A549 (cell line): Measurements from ENCODE around the gene WIF1. TPM values are rescaled to one million over a fixed set of nuclear protein-coding genes. Genes with fewer than 3 reads are reported as not detected.

ENCODE experiments used
- ATAC-seq, 2 experiments: fragments of 200-7000 bp in 1 of 2; fragments of >200 bp in 1 of 2; cut with Nextera tagmentation in 1 of 2; cut with Tn5 transposase in 1 of 2; 3 replicates each; pipeline versions ENCODE4 v1.8.0 to v1.9.1; 2018 to 2020; ENCODE audit warnings: mild to moderate bottlenecking in 1 of 2, moderate library complexity in 1 of 2
- CTCF ChIA-PET: fragments of 300-600 bp; sonication (Branson Sonifier 250); formaldehyde crosslinking; extraction: SDS; loops from one replicate; lab custom pipeline; 2021; ENCODE audit warnings: antibody characterized with exemption, inconsistent platforms; lab: Yijun Ruan, JAX
- POLR2A ChIA-PET: fragments of 350-600 bp; formaldehyde crosslinking; extraction: SDS; loops from one replicate; lab custom pipeline; 2021; ENCODE audit warnings: antibody characterized with exemption, inconsistent platforms; lab: Yijun Ruan, JAX
- DNase-seq, 2 experiments: peaks; one replicate each; pipeline versions ENCODE4 v3.0.0 to v3.0.0-alpha.2; 2011 to 2016; ENCODE audit warnings: low read depth in 1 of 2, low spot score in 1 of 2
- FAIRE-seq: peaks from 2 replicates; lab custom pipeline; 2011; peaks lifted over from hg19 to GRCh38; lab: Jason Lieb, UNC
- H3K27ac ChIP-seq, 2 experiments: fragments of >200 bp; sonication (Bioruptor Twin); formaldehyde crosslinking; 3 replicates each; pipeline ENCODE4 v1.5.1; 2016 to 2017
- H3K4me1 ChIP-seq: fragments of >200 bp; sonication (Bioruptor Twin); formaldehyde crosslinking; 3 replicates; pipeline ENCODE4 v1.6.1; 2016
- H3K4me2 ChIP-seq: fragments of >200 bp; sonication (Bioruptor Twin); formaldehyde crosslinking; 3 replicates; pipeline ENCODE4 v1.6.1; 2016
- H3K4me3 ChIP-seq: fragments of >200 bp; sonication (Bioruptor Twin); formaldehyde crosslinking; 3 replicates; pipeline ENCODE4 v1.5.1; 2016
- H3K9me3 ChIP-seq: fragments of >200 bp; sonication (Bioruptor Twin); formaldehyde crosslinking; 3 replicates; pipeline ENCODE4 v1.6.1; 2016
- BHLHE40 ChIP-seq: IDR thresholded peaks from 2 replicates; pipeline ENCODE4 v1.6.1; 2012; ENCODE audit warnings: low read depth, low read length, inconsistent platforms
- CBX2 ChIP-seq: fragments of 200-600 bp; sonication (generic); IDR thresholded peaks from 2 replicates; pipeline ENCODE4 v1.6.1; 2016; ENCODE audit warnings: low read depth, mild to moderate bottlenecking, borderline replicate concordance
- CBX8 ChIP-seq: fragments of 200-600 bp; sonication (generic); IDR thresholded peaks from 2 replicates; pipeline ENCODE4 v1.6.1; 2016
- EHF ChIP-seq: fragments of 250-450 bp; sonication (Bioruptor Pico); IDR thresholded peaks from 2 replicates; pipeline ENCODE4 v1.5.0; 2020; ENCODE audit warnings: mild to moderate bottlenecking
- ESRRA ChIP-seq: fragments of 150-350 bp; IDR thresholded peaks from 2 replicates; pipeline ENCODE4 v1.6.1; 2014; ENCODE audit warnings: mild to moderate bottlenecking, low read length, borderline replicate concordance
- FOSL2 ChIP-seq, 2 experiments: fragments of 450-650 bp in 1 of 2; fragments of >200 bp in 1 of 2; sonication (Bioruptor Twin) in 1 of 2; formaldehyde crosslinking; IDR thresholded peaks; 2 replicates each; pipeline versions ENCODE4 v1.5.0 to v1.6.1; 2016 to 2020; ENCODE audit warnings: mild to moderate bottlenecking in 1 of 2, moderate library complexity in 1 of 2
- FOXS1 ChIP-seq: fragments of 250-450 bp; sonication (Bioruptor Pico); IDR thresholded peaks from 2 replicates; pipeline ENCODE4 v1.5.0; 2020; ENCODE audit warnings: mild to moderate bottlenecking, moderate library complexity
- HDAC2 ChIP-seq: fragments of 200-600 bp; sonication (generic); IDR thresholded peaks from 2 replicates; pipeline ENCODE4 v1.6.1; 2016
- HOXA7 ChIP-seq: fragments of 250-450 bp; sonication (Bioruptor Pico); IDR thresholded peaks from 2 replicates; pipeline ENCODE4 v1.5.0; 2020; ENCODE audit warnings: mild to moderate bottlenecking, moderate library complexity
- JUN ChIP-seq, 2 experiments: fragments of >200 bp; sonication (Bioruptor Twin); formaldehyde crosslinking; IDR thresholded peaks; 2 replicates in 1 of 2; 3 replicates in 1 of 2; pipeline ENCODE4 v1.6.1; 2016 to 2017
- KDM5A ChIP-seq: fragments of 200-600 bp; sonication (generic); IDR thresholded peaks from 2 replicates; pipeline ENCODE4 v1.6.1; 2016; ENCODE audit warnings: antibody characterized with exemption, mild to moderate bottlenecking
- MAZ ChIP-seq: fragments of 150-350 bp; IDR thresholded peaks from 2 replicates; pipeline ENCODE4 v1.6.1; 2014; ENCODE audit warnings: antibody characterized with exemption, low read depth, low read length, borderline replicate concordance
- MYC ChIP-seq: IDR thresholded peaks from 2 replicates; pipeline ENCODE4 v1.6.1; 2012; ENCODE audit warnings: mild to moderate bottlenecking, inconsistent platforms, low read length, improper control_type of control experiment, borderline replicate concordance
- POLR2A ChIP-seq: IDR thresholded peaks from 2 replicates; pipeline ENCODE4 v1.6.1; 2012; ENCODE audit warnings: mild to moderate bottlenecking, low read length
- POLR2AphosphoS2 ChIP-seq: conservative IDR thresholded peaks from 2 replicates; pipeline ENCODE4 v1.6.1; 2012; ENCODE audit warnings: low read length, improper control_type of control experiment, inconsistent platforms
- RAD21 ChIP-seq, 2 experiments: fragments of >200 bp in 1 of 2; sonication (Bioruptor Twin) in 1 of 2; formaldehyde crosslinking in 1 of 2; IDR thresholded peaks in 1 of 2; conservative IDR thresholded peaks in 1 of 2; 2 replicates in 1 of 2; 3 replicates in 1 of 2; pipeline ENCODE4 v1.6.1; 2012 to 2018; ENCODE audit warnings: inconsistent platforms in 1 of 2
- RCOR1 ChIP-seq: fragments of 150-350 bp; IDR thresholded peaks from 2 replicates; pipeline ENCODE4 v1.6.1; 2014; ENCODE audit warnings: antibody characterized with exemption, low read length, low read depth
- SMC3 ChIP-seq: fragments of >200 bp; sonication (Bioruptor Twin); formaldehyde crosslinking; IDR thresholded peaks from 3 replicates; pipeline ENCODE4 v1.6.1; 2018; ENCODE audit warnings: inconsistent platforms
- ZNF302 ChIP-seq: fragments of 250-450 bp; sonication (Bioruptor Pico); IDR thresholded peaks from 2 replicates; pipeline ENCODE4 v1.9.0; 2021; ENCODE audit warnings: inconsistent platforms, mild to moderate bottlenecking, moderate library complexity
- WGBS: methylation state at CpG from one replicate; pipeline ENCODE4 v1.1.6; 2017; ENCODE audit errors: missing lambda C conversion rate; 5-methylcytosine and 5-hydroxymethylcytosine counted together
- polyA plus RNA-seq, 4 experiments: library from polyadenylated mRNA; depleted of rRNA in 3 of 4; stranded (reverse); fragments of >200 nt; fragmentation: RNase III in 1 of 4; extraction: RNeasy Plus Mini Kit Qiagen cat#74134 plus additional on column Dnase treatment in 1 of 4; gene quantifications; 2 replicates in 3 of 4; 3 replicates in 1 of 4; pipeline ENCODE4 v1.2.3, GENCODE V29; 2011 to 2017
- TF ChIP-seq, protein P1 (sequence below): fragments of >200 bp; sonication (Bioruptor Twin); formaldehyde crosslinking; IDR thresholded peaks from 3 replicates; pipeline ENCODE4 v1.5.1; 2016
- TF ChIP-seq, protein P2 (sequence below): IDR thresholded peaks from 2 replicates; pipeline ENCODE4 v1.6.1; 2012
- TF ChIP-seq, protein P3 (sequence below): fragments of >200 bp; sonication (Bioruptor Twin); formaldehyde crosslinking; IDR thresholded peaks from 3 replicates; pipeline ENCODE4 v1.6.1; 2016
- TF ChIP-seq, protein P4 (sequence below): fragments of >200 bp; sonication (Bioruptor Twin); formaldehyde crosslinking; IDR thresholded peaks from 2 replicates; pipeline ENCODE4 v1.6.1; 2016

WIF1 gene
- polyA plus RNA-seq, 2 of the 4 experiments (the other 2 are of a cell fraction), result not detected

GRCh38 chr12:65126482-65126881, 5.4 kb upstream of the WIF1 start:
- H3K27ac ChIP-seq, result no peak overlapping the region
- no peaks in the 10 kb centered on the region for H3K9me3 ChIP-seq
- no peak overlapping the region for H3K4me2 ChIP-seq
- TF ChIP-seq SMC3 (no peak), ESRRA (no peak), RCOR1 (no peak), KDM5A (no peak), MYC (no peak), EHF (CRISPR knock-in tag) (no peak), FOSL2 (IDR thresholded peaks at IDR 0.05) (no peak), FOSL2 (CRISPR knock-in tag; IDR thresholded peaks at IDR 0.05) (no peak), MAZ (no peak), BHLHE40 (no peak), HOXA7 (no peak), RAD21 (conservative IDR thresholded peaks at IDR 0.05 in 1 of 2, IDR thresholded peaks at IDR 0.05 in 1 of 2) (no peak), JUN (IDR thresholded peaks at IDR 0.05) (no peak), POLR2A (no peak), CBX8 (no peak), ZNF302 (no peak)
- TF ChIP-seq, protein P1, sequence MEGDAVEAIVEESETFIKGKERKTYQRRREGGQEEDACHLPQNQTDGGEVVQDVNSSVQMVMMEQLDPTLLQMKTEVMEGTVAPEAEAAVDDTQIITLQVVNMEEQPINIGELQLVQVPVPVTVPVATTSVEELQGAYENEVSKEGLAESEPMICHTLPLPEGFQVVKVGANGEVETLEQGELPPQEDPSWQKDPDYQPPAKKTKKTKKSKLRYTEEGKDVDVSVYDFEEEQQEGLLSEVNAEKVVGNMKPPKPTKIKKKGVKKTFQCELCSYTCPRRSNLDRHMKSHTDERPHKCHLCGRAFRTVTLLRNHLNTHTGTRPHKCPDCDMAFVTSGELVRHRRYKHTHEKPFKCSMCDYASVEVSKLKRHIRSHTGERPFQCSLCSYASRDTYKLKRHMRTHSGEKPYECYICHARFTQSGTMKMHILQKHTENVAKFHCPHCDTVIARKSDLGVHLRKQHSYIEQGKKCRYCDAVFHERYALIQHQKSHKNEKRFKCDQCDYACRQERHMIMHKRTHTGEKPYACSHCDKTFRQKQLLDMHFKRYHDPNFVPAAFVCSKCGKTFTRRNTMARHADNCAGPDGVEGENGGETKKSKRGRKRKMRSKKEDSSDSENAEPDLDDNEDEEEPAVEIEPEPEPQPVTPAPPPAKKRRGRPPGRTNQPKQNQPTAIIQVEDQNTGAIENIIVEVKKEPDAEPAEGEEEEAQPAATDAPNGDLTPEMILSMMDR, result no peak
- TF ChIP-seq, protein P2, sequence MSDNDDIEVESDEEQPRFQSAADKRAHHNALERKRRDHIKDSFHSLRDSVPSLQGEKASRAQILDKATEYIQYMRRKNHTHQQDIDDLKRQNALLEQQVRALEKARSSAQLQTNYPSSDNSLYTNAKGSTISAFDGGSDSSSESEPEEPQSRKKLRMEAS, result no peak
- TF ChIP-seq, protein P3, sequence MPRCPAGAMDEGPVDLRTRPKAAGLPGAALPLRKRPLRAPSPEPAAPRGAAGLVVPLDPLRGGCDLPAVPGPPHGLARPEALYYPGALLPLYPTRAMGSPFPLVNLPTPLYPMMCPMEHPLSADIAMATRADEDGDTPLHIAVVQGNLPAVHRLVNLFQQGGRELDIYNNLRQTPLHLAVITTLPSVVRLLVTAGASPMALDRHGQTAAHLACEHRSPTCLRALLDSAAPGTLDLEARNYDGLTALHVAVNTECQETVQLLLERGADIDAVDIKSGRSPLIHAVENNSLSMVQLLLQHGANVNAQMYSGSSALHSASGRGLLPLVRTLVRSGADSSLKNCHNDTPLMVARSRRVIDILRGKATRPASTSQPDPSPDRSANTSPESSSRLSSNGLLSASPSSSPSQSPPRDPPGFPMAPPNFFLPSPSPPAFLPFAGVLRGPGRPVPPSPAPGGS, result no peak
- TF ChIP-seq, protein P4, sequence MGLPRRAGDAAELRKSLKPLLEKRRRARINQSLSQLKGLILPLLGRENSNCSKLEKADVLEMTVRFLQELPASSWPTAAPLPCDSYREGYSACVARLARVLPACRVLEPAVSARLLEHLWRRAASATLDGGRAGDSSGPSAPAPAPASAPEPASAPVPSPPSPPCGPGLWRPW, result no peak
- TF ChIP-seq, all 56 proteins: peak for 0
- Histone ChIP-seq H3K4me3 (no peak overlapping the region), H3K4me1 (no peaks in the 10 kb centered on the region; the same call in 2 of the 3 replicates)
- no peak for FAIRE-seq
- ATAC-seq, result no peak
- no peak for DNase-seq
- POLR2A ChIA-PET, result no interaction called here
- 38% methylated on average over 5 of the region's 5 CpGs for WGBS
- CTCF ChIA-PET, result interaction anchor here (1.8 to 1.9 kb wide), 2 partner anchors 43 to 236 kb away, joined by 4 to 5 read pairs; no protein-coding TSS in a partner anchor

- Histone ChIP-seq H3K4me1 (no peaks in the 10 kb centered on the region; the same call in 2 of the 3 replicates), H3K4me3 (no peak overlapping the region), H3K27ac (no peak overlapping the region), H3K4me2 (no peak overlapping the region), H3K9me3 (no peaks in the 10 kb centered on the region)
- FAIRE-seq (no peak), ATAC-seq (no peak), DNase-seq (no peak)
- WGBS, result 21% methylated on average over 2 of the region's 2 CpGs
- ChIA-PET POLR2A (no interaction called here), CTCF (interaction anchor here (1.1 to 1.9 kb wide), 4 partner anchors 20 to 324 kb away, joined by 4 to 5 read pairs (median 4); no protein-coding TSS in a partner anchor)
- TF ChIP-seq POLR2AphosphoS2, result no peak
- TF ChIP-seq CBX2, result no peak
- TF ChIP-seq, protein P4, result no peak
- no peak for TF ChIP-seq EHF (CRISPR knock-in tag)
- TF ChIP-seq FOXS1, result no peak
- TF ChIP-seq BHLHE40, result no peak
- no peak for TF ChIP-seq HDAC2
Observed at GRCh38 chr12:65125975-65126374, 4.9 kb upstream of the WIF1 start.
